A549 treated with AZD9567 at 1 μM for 4 hours (cell line): ENCODE measurements around the gene LY6G5C. TPM values are rescaled to one million over a fixed set of nuclear protein-coding genes. Genes with fewer than 3 reads are reported as not detected.

Experiments used
- total RNA-seq: library from RNA; stranded (reverse); fragments of 200-300 nt; extraction: Qiagen RNA extraction; gene quantifications from 5 replicates; pipeline ENCODE4 v1.2.3, GENCODE V29; 2022; ENCODE audit not compliant: insufficient read depth

Gene LY6G5C
- total RNA-seq, result 0.87 to 3.8 TPM (median 1.6 TPM) in 5 replicates

GRCh38 chr6:31680226-31681134 lies at the start of gene LY6G5C:
Gene LY6G5C, minus strand, starts transcription at chr6:31681067. Its CDS starts 694 bp downstream, at chr6:31680373.

GRCh38 chr6:31728767-31729514 lies 48.1 kb upstream of the LY6G5C start, which contains the start of gene DDAH2:
Gene DDAH2, minus strand, starts transcription at chr6:31729299. Its CDS starts 138 bp downstream, at chr6:31729161.

GRCh38 chr6:31723245-31723979 lies 42.5 kb upstream of the LY6G5C start, which contains the start of gene MPIG6B:
Gene MPIG6B, plus strand, starts transcription at chr6:31723373. Its CDS starts 11 bp downstream, at chr6:31723384.

GRCh38 chr6:31721351-31722020 lies 40.6 kb upstream of the LY6G5C start, which contains the start of gene LY6G6C:
Gene LY6G6C, minus strand, starts transcription at chr6:31721746. Its CDS starts 67 bp downstream, at chr6:31721679.

GRCh38 chr6:31715022-31715958 lies 34.4 kb upstream of the LY6G5C start, which contains the start of gene LY6G6D:
Gene LY6G6D, plus strand, starts transcription at chr6:31715348. Its CDS starts 8 bp downstream, at chr6:31715356.

GRCh38 chr6:31706599-31706998 lies 25.7 kb upstream of the LY6G5C start, which contains the start of gene LY6G6F:
Gene LY6G6F, plus strand, starts transcription at chr6:31706866. Its CDS starts 41 bp downstream, at chr6:31706907.

GRCh38 chr6:31702819-31703716 lies 22.2 kb upstream of the LY6G5C start, which contains the start of gene ABHD16A:
Gene ABHD16A, minus strand, starts transcription at chr6:31703324. Its CDS starts 43 bp downstream, at chr6:31703281.

GRCh38 chr6:31669676-31670075 lies 11.2 kb downstream of the LY6G5C start, which contains the start of gene LY6G5B:
Gene LY6G5B, plus strand, starts transcription at chr6:31669976. Its CDS starts 975 bp downstream, at chr6:31670951.

GRCh38 chr6:31665501-31666336 lies 15.1 kb downstream of the LY6G5C start, which contains the start of gene CSNK2B:
Gene CSNK2B, plus strand, starts transcription at chr6:31666080. Its CDS starts 752 bp downstream, at chr6:31666832.

GRCh38 chr6:31664790-31665500 lies 15.9 kb downstream of the LY6G5C start, which contains the start of gene GPANK1:
Gene GPANK1, minus strand, starts transcription at chr6:31664997. Its CDS starts 519 bp downstream, at chr6:31664478.

GRCh38 chr6:31660381-31661261 lies 20.2 kb downstream of the LY6G5C start, which contains the start of gene C6orf47:
Gene C6orf47, minus strand, starts transcription at chr6:31660778. Its CDS starts 831 bp downstream, at chr6:31659947.

GRCh38 chr6:31655349-31656237 lies 25.3 kb downstream of the LY6G5C start, which contains the start of gene APOM:
Gene APOM, plus strand, starts transcription at chr6:31655894. Its CDS starts 73 bp downstream, at chr6:31655967.

